Panc1 (cell line): ENCODE results near the gene TPR.
"Not testable (repeated sequence)": the region's sequence is repeated elsewhere in the genome, so short reads cannot be mapped to it uniquely, and the experiment has no call there.

ENCODE experiments used
- CTCF ChIP-seq: fragments of 450-650 bp; IDR thresholded peaks from 2 replicates; pipeline ENCODE4 v1.5.1; 2017; ENCODE audit warnings: mild to moderate bottlenecking
- POLR2AphosphoS5 ChIP-seq: IDR thresholded peaks from 2 replicates; pipeline ENCODE4 v1.6.1; 2012; ENCODE audit warnings: mild to moderate bottlenecking, low read depth, low read length, moderate library complexity
- REST ChIP-seq, 2 experiments: IDR thresholded peaks; 2 replicates each; pipeline ENCODE4 v1.6.1; 2011 to 2012; ENCODE audit warnings: low read depth in 2 of 2, control low read depth in 1 of 2, low read length in 1 of 2, mild to moderate bottlenecking in 1 of 2, moderate library complexity in 1 of 2; ENCODE audit not compliant: insufficient read depth in 1 of 2

GRCh38 chr1:186392711-186393110 is 17.7 kb upstream of the TPR start:
- TF ChIP-seq REST (IDR thresholded peaks at IDR 0.05; ENCODE audit: insufficient read depth in 1 of 2, low read depth in 2 of 2, low read length in 1 of 2); CTCF; POLR2AphosphoS5: not testable (repeated sequence)
